ENCODE results near the gene JDP2.

Gene JDP2

GRCh38 chr14:75476274-75476995 is 48.6 kb downstream of the JDP2 start:
- in situ Hi-C loops (cut with HindIII; ENCODE audit: low sequenced_read_pairs) = no loop called here

GRCh38 chr14:75477881-75478280 is 50.1 kb downstream of the JDP2 start:
- in situ Hi-C loops (cut with HindIII; ENCODE audit: low sequenced_read_pairs) = no loop called here

GRCh38 chr14:75479770-75480600 is 52.2 kb downstream of the JDP2 start:
- in situ Hi-C loops (cut with HindIII; ENCODE audit: low sequenced_read_pairs) = no loop called here

GRCh38 chr14:75482366-75482765 is 54.5 kb downstream of the JDP2 start:
- in situ Hi-C loops (cut with HindIII; ENCODE audit: low sequenced_read_pairs) = no loop called here

- in situ Hi-C loops (cut with HindIII; ENCODE audit: low sequenced_read_pairs) = no loop called here
These were observed 57.0 kb downstream of the JDP2 start for GRCh38 chr14:75484711-75485429.

GRCh38 chr14:75486318-75486717 is 58.5 kb downstream of the JDP2 start:
- in situ Hi-C loops (cut with HindIII; ENCODE audit: low sequenced_read_pairs) = no loop called here

- in situ Hi-C loops (cut with HindIII; ENCODE audit: low sequenced_read_pairs) = no loop called here
These were observed 59.4 kb downstream of the JDP2 start for GRCh38 chr14:75487155-75487671.

GRCh38 chr14:75489480-75489837 is 61.6 kb downstream of the JDP2 start:
- in situ Hi-C loops (cut with HindIII; ENCODE audit: low sequenced_read_pairs) = no loop called here

- in situ Hi-C loops (cut with HindIII; ENCODE audit: low sequenced_read_pairs) = no loop called here
These were observed 63.7 kb downstream of the JDP2 start for GRCh38 chr14:75491376-75491978.

GRCh38 chr14:75492832-75493591 is 65.2 kb downstream of the JDP2 start:
- in situ Hi-C loops (cut with HindIII; ENCODE audit: low sequenced_read_pairs) = no loop called here

- in situ Hi-C loops (cut with HindIII; ENCODE audit: low sequenced_read_pairs) = no loop called here
These were observed 65.8 kb downstream of the JDP2 start for GRCh38 chr14:75493592-75494087.

- in situ Hi-C loops (cut with HindIII; ENCODE audit: low sequenced_read_pairs) = no loop called here
These were observed 67.1 kb downstream of the JDP2 start for GRCh38 chr14:75494896-75495295.

- in situ Hi-C loops (cut with HindIII; ENCODE audit: low sequenced_read_pairs) = no loop called here
These were observed 67.6 kb downstream of the JDP2 start for GRCh38 chr14:75495399-75495798.

- in situ Hi-C loops (cut with HindIII; ENCODE audit: low sequenced_read_pairs) = no loop called here
These were observed 68.1 kb downstream of the JDP2 start for GRCh38 chr14:75495882-75496281.

- in situ Hi-C loops (cut with HindIII; ENCODE audit: low sequenced_read_pairs) = no loop called here
These were observed 68.9 kb downstream of the JDP2 start for GRCh38 chr14:75496755-75497154.

GRCh38 chr14:75497191-75497590 is 69.4 kb downstream of the JDP2 start:
- in situ Hi-C loops (cut with HindIII; ENCODE audit: low sequenced_read_pairs) = no loop called here

- in situ Hi-C loops (cut with HindIII; ENCODE audit: low sequenced_read_pairs) = no loop called here
These were observed 69.9 kb downstream of the JDP2 start for GRCh38 chr14:75497701-75498100.

- in situ Hi-C loops (cut with HindIII; ENCODE audit: low sequenced_read_pairs) = no loop called here
These were observed 71.5 kb downstream of the JDP2 start for GRCh38 chr14:75499084-75499875.

- in situ Hi-C loops (cut with HindIII; ENCODE audit: low sequenced_read_pairs) = no loop called here
These were observed 73.3 kb downstream of the JDP2 start for GRCh38 chr14:75501080-75501479.

Measured in DLD1 (cell line).